Loucy (cell line): ENCODE results near the gene PRPSAP1.
"Not testable (repeated sequence)": the region's sequence is repeated elsewhere in the genome, so short reads cannot be mapped to it uniquely, and the experiment has no call there.

Source experiments
- H2AFZ ChIP-seq: fragments of 200-600 bp; sonication (generic); 2 replicates; pipeline ENCODE4 v1.6.0; 2016; ENCODE audit warnings: antibody characterized with exemption, mild to moderate bottlenecking, low read length, moderate library complexity
- H3F3A ChIP-seq: fragments of 200-600 bp; 2 replicates; pipeline ENCODE4 v1.6.0; 2016; ENCODE audit warnings: antibody characterized with exemption, low read depth, mild to moderate bottlenecking
- H3K27me3 ChIP-seq: fragments of 200-600 bp; sonication (generic); 2 replicates; pipeline ENCODE4 v1.6.1; 2014; ENCODE audit warnings: low read length, mild to moderate bottlenecking; ENCODE audit not compliant: insufficient read depth, poor library complexity, severe bottlenecking
- H3K36me3 ChIP-seq: fragments of 200-600 bp; sonication (generic); 2 replicates; pipeline ENCODE4 v1.6.1; 2016; ENCODE audit warnings: low read length; ENCODE audit not compliant: insufficient read depth
- H3K4me1 ChIP-seq: fragments of 200-600 bp; sonication (generic); 2 replicates; pipeline ENCODE4 v1.5.1; 2014; ENCODE audit warnings: low read length, mild to moderate bottlenecking; ENCODE audit not compliant: insufficient read depth, poor library complexity, severe bottlenecking
- H3K4me2 ChIP-seq: fragments of 200-600 bp; sonication (generic); 2 replicates; pipeline ENCODE4 v1.6.0; 2014; ENCODE audit warnings: antibody characterized with exemption, low read length, low read depth, mild to moderate bottlenecking; ENCODE audit not compliant: poor library complexity, severe bottlenecking
- H3K4me3 ChIP-seq: fragments of 200-600 bp; sonication (generic); 2 replicates; pipeline ENCODE4 v1.5.1; 2014; ENCODE audit warnings: low read length, mild to moderate bottlenecking, mixed read lengths; ENCODE audit not compliant: poor library complexity, severe bottlenecking
- H3K79me2 ChIP-seq: fragments of 200-600 bp; sonication (generic); 2 replicates; pipeline ENCODE4 v1.6.1; 2014; ENCODE audit warnings: low read length; ENCODE audit not compliant: insufficient read depth
- H3K9ac ChIP-seq: fragments of 200-600 bp; sonication (generic); 2 replicates; pipeline ENCODE4 v1.6.0; 2014; ENCODE audit warnings: mild to moderate bottlenecking, low read depth, low read length, moderate library complexity; ENCODE audit not compliant: poor library complexity, severe bottlenecking
- H3K9me2 ChIP-seq: fragments of 200-600 bp; sonication (generic); replicated peaks from 2 replicates; pipeline ENCODE4 v1.6.1; 2016; ENCODE audit warnings: low read depth, low read length, mixed read lengths
- H3K9me3 ChIP-seq: fragments of 200-600 bp; sonication (generic); 2 replicates; pipeline ENCODE4 v1.6.1; 2014; ENCODE audit warnings: mild to moderate bottlenecking, antibody characterized with exemption, low read length, low read depth; ENCODE audit not compliant: insufficient read depth
- H4K20me1 ChIP-seq: fragments of 200-600 bp; sonication (generic); 2 replicates; pipeline ENCODE4 v1.6.0; 2014; ENCODE audit warnings: antibody characterized with exemption, low read length, mild to moderate bottlenecking; ENCODE audit not compliant: insufficient read depth, poor library complexity, severe bottlenecking
- EZH2phosphoT487 ChIP-seq: fragments of 200-600 bp; IDR thresholded peaks from 2 replicates; pipeline ENCODE4 v1.6.1; 2018; ENCODE audit warnings: antibody characterized with exemption, mild to moderate bottlenecking, moderate library complexity, borderline replicate concordance
- TF ChIP-seq, protein P1 (sequence below): fragments of 200-600 bp; sonication (generic); conservative IDR thresholded peaks from 2 replicates; pipeline ENCODE4 v1.5.1; 2014; ENCODE audit warnings: mild to moderate bottlenecking, antibody characterized with exemption, low read length

PRPSAP1 gene

DNA sequence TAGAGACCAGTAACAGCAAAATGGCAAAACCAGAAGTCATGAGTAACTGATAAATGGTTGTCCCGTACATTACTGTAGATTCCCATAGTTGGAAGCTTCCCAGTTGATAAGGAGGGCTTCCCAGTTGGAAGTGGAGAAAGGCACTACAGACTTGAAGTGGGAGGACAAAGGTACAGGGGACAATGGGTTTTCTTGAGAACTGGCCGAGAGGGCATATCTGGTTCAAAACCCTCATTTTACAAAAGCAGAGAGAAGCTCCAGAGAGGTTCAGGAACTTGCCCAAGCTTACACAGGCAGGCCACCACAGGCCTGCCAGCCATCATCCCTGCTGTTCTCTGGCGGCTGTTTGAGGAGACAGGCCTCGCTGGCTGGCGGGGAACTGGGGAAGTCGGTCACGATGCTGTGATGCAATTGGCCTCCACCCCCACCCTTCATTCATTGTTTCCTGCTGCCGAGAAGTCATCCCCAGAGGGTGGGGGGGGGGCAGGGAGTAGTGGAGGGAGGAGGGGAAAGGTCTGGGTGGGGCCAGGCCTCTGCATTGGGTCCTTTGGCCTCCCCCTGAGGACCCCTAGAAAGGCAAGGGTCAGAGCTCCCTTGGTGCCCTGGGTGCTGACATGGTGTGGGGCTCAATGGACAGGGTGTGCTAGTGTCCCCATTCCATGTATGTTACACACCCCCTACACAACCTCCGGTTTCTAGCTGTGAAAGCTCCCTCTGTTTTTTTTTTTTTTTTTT lies 85.5 kb downstream of the PRPSAP1 start:
- H3K9me2 ChIP-seq, result no peaks in the 10 kb centered on the region
- TF ChIP-seq, protein P1, sequence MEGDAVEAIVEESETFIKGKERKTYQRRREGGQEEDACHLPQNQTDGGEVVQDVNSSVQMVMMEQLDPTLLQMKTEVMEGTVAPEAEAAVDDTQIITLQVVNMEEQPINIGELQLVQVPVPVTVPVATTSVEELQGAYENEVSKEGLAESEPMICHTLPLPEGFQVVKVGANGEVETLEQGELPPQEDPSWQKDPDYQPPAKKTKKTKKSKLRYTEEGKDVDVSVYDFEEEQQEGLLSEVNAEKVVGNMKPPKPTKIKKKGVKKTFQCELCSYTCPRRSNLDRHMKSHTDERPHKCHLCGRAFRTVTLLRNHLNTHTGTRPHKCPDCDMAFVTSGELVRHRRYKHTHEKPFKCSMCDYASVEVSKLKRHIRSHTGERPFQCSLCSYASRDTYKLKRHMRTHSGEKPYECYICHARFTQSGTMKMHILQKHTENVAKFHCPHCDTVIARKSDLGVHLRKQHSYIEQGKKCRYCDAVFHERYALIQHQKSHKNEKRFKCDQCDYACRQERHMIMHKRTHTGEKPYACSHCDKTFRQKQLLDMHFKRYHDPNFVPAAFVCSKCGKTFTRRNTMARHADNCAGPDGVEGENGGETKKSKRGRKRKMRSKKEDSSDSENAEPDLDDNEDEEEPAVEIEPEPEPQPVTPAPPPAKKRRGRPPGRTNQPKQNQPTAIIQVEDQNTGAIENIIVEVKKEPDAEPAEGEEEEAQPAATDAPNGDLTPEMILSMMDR, result no peak
- TF ChIP-seq EZH2phosphoT487, result no peak
- H2AFZ ChIP-seq, result no peak overlapping the region
- H3F3A ChIP-seq, result peaks cover 6% of the 10 kb centered on the region
- H3K9ac ChIP-seq, result peak overlapping the region; percentile 85
- peaks cover 47% of the 10 kb centered on the region for H3K4me1 ChIP-seq
- peak overlapping the region; percentile 84 for H3K4me2 ChIP-seq
- H3K27me3 ChIP-seq, result no peaks in the 10 kb centered on the region
- peaks cover 60% of the 10 kb centered on the region for H3K79me2 ChIP-seq
- no peaks in the 10 kb centered on the region; the same call in 1 of the 2 replicates for H3K36me3 ChIP-seq
- no peaks in the 10 kb centered on the region for H3K9me3 ChIP-seq
- H3K4me3 ChIP-seq, result peak overlapping the region; percentile 81
- peaks cover 37% of the 10 kb centered on the region for H4K20me1 ChIP-seq

DNA sequence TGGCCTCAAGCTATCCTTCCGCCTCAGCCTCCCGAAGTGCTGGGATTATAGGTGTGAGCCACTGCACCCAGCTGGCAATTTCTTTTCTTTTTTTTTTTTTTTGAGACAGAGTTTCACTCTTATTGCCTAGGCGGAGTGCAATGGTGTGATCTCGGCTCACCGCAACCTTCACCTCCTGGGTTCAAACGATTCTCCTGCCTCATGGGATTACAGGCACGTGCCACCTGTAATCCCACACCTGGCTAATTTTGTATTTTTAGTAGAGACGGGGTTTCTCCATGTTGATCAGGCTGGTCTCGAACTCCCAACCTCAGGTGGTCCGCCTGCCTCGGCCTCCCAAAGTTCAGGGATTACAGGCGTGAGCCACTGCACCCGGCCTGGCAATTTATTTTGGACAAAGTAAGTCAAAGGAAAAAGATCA lies 86.1 kb downstream of the PRPSAP1 start:
- H3K9me3 ChIP-seq, H3F3A ChIP-seq, H2AFZ ChIP-seq, H3K36me3 ChIP-seq, H3K27me3 ChIP-seq, H3K9me2 ChIP-seq: not testable (repeated sequence)
- Histone ChIP-seq H3K4me2 (peak overlapping the region; percentile 84), H3K79me2 (peaks cover 60% of the 10 kb centered on the region), H3K4me3 (peak overlapping the region; percentile 81), H4K20me1 (peaks cover 37% of the 10 kb centered on the region), H3K4me1 (peaks cover 52% of the 10 kb centered on the region), H3K9ac (peak overlapping the region; percentile 85)

DNA sequence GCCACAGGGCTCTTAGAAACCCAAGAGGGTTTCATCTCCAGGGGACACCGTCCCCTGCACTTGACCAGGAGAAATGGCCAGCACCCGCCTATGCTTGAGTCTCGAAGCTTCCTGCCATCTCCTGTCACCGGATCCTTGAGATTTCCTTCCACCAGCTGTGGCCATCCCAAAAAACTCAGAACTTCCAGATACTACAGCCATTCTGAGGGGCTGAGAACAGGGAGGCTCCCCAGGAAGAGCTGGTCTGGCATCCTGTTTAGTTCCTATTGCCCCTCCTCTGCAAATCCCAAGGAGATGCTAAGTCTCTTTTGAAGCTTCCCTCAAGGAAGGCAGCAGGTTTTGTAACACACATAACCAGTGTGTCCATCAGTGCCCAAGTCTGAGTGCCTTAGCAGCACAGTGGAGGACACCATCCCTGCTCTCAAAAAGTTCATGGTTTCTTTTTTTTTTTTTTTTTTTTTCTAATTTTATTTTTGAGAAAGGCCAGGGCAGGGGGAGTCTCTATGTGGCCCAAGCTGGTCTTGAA lies 86.6 kb downstream of the PRPSAP1 start:
- H3K9ac ChIP-seq, result peak overlapping the region; percentile 85
- H3K79me2 ChIP-seq, result peaks cover 60% of the 10 kb centered on the region
- no peak for TF ChIP-seq EZH2phosphoT487
- TF ChIP-seq, protein P1, result no peak
- peak overlapping the region; percentile 84 for H3K4me2 ChIP-seq
- peaks cover 6% of the 10 kb centered on the region for H3F3A ChIP-seq
- H4K20me1 ChIP-seq, result peaks cover 37% of the 10 kb centered on the region
- no peaks in the 10 kb centered on the region; the same call in 1 of the 2 replicates for H3K36me3 ChIP-seq
- no peak overlapping the region for H2AFZ ChIP-seq
- no peaks in the 10 kb centered on the region for H3K9me3 ChIP-seq
- H3K27me3 ChIP-seq, result no peaks in the 10 kb centered on the region
- no peaks in the 10 kb centered on the region for H3K9me2 ChIP-seq
- peaks cover 56% of the 10 kb centered on the region for H3K4me1 ChIP-seq
- peak overlapping the region; percentile 81 for H3K4me3 ChIP-seq
